ENCODE measurements around the gene IMP4.

Gene IMP4

GRCh38 chr2:130358420-130359350, 16.0 kb downstream of the IMP4 start:
- DNase-seq = no peak

GRCh38 chr2:130359466-130359865, 16.8 kb downstream of the IMP4 start:
- no peak for DNase-seq

GRCh38 chr2:130363479-130363878, 20.8 kb downstream of the IMP4 start:
- no peak for DNase-seq

GRCh38 chr2:130365075-130365474, 22.4 kb downstream of the IMP4 start:
- no peak for DNase-seq

- DNase-seq = no peak
Observed at GRCh38 chr2:130365963-130366362, 23.3 kb downstream of the IMP4 start.

- DNase-seq = no peak
Observed at GRCh38 chr2:130366720-130367119, 24.0 kb downstream of the IMP4 start.

- DNase-seq = no peak
Observed at GRCh38 chr2:130368786-130369185, 26.1 kb downstream of the IMP4 start.

- no peak for DNase-seq
Observed at GRCh38 chr2:130369311-130369964, 26.7 kb downstream of the IMP4 start.

GRCh38 chr2:130369965-130370341, 27.3 kb downstream of the IMP4 start:
- no peak for DNase-seq

- peak; percentile 67 for DNase-seq
Observed at GRCh38 chr2:130370490-130370889, 27.8 kb downstream of the IMP4 start.

GRCh38 chr2:130371723-130372054, 29.0 kb downstream of the IMP4 start:
- DNase-seq = no peak

GRCh38 chr2:130372055-130372832, 29.5 kb downstream of the IMP4 start:
- DNase-seq = peak; percentile 70

GRCh38 chr2:130372833-130373807, 30.4 kb downstream of the IMP4 start:
- no peak for DNase-seq

- no peak for DNase-seq
Observed at GRCh38 chr2:130373808-130374365, 31.2 kb downstream of the IMP4 start.

- no peak for DNase-seq
Observed at GRCh38 chr2:130374587-130375290, 32.0 kb downstream of the IMP4 start.

GRCh38 chr2:130375291-130376266, 32.9 kb downstream of the IMP4 start:
- DNase-seq = no peak

GRCh38 chr2:130376433-130377293, 34.0 kb downstream of the IMP4 start:
- no peak for DNase-seq

GRCh38 chr2:130377491-130377890, 34.8 kb downstream of the IMP4 start:
- DNase-seq = no peak
